HG02973 (cell line): ENCODE results near the gene FGF3.

ENCODE experiments used
- ATAC-seq: cut with Tn5 transposase; IDR thresholded peaks from one replicate; pipeline ENCODE4 v1.9.1; 2021; ENCODE audit warnings: moderate library complexity; ENCODE audit not compliant: unreplicated experiment

Gene FGF3

GRCh38 chr11:69844396-69844795, 25.2 kb upstream of the FGF3 start:
- ATAC-seq: no peak

GRCh38 chr11:69843529-69843921, 24.3 kb upstream of the FGF3 start:
- ATAC-seq: no peak

- ATAC-seq: no peak
Measured at GRCh38 chr11:69842746-69843528, 23.7 kb upstream of the FGF3 start.

DNA sequence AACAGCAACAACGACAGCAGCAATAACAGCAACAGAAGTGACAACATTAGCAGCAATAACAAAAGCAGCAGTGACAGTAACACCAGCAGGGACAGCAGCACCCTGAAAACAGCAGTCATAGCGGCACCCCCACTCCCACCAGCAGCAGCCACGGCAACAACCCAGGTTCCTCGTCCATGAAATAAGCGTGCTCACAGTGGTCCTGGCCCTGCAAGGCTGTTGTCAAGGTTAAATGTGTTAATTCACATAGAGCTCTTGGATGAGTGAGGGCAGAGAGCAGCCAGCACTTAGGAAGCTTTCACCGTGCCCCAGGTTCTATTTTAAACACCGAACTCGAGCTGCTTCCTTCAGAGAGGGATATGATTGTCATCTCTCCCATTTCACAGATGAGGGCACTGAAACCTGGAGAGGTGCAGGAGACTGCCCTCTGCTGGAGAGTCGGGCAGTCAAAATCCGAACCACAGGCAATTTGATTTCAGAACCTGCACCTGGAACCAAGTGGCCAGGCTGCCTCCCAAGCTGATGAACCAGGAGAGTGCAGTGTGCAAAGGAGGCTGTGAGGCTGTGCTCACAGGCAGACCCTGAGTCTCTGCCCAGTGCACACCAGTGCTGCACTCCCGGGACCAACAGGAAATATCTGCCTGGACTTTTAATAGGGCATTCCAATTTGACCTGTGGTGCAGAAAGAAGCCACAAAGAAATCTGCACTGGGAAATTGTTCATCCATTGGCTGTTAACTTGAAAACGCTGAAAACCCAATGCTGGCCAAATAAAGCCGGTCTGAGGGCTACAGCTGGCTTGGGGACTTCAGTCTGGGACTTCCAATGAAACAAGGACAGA, 22.9 kb upstream of the FGF3 start:
- no peak for ATAC-seq

- no peak for ATAC-seq
Measured at GRCh38 chr11:69841170-69841858, 22.1 kb upstream of the FGF3 start.

DNA sequence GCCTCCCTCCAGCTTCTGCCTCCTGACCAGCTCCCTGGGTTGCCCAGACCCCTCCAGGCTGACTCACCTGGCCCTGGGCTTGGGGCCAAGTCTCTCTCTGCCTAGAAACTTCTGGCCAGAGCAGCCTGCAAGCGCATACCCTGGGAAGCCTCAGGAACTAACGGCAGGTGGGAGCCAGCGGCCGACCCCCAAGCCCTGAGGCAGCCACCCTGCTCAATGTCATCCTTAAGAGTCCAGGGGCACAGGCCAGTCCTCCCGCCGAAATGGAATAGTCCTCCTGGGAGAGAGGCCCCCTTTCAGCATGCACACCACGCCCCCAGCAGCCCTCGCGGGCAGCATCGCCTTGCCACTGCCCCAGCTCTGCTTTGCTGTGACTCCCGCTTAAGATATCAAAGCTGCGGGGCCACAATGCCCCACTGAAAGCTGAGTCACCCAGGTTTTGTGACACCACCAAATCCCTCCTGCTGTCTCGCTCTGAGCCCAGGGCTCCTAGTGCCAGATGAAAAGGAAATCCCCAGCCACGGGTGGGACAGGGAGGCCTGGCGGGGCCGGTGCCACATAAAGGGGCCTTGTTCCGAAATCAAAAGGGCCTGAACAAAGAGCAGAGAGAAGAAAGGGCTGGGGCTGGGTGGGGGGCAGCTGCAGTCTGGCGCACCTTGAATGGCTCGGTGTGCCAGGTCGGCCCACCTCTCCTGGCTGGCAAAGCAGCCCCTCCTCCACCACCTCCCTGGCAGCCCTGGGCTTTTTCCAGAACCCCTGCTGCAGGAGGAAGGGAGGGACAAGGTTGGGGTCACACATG, 21.4 kb upstream of the FGF3 start:
- ATAC-seq: no peak

DNA sequence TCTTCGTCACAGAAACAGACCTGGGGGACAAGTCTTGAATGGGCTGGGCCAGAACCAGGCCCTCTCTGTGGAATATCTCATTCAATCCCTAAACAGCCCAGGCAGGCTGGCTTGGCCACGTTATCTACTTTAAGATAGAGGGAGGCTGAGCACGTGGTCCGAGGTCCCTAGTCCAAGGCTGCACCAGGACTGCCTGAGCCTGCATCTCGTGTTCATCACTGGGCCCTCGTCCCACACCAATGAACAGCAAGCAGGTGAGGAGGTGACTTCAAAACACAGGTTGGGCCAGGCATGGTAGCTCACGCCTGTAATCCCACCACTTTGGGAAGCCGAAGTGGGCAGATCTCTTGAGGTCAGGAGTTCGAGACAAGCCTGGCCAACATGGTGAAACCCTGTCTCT, 20.3 kb upstream of the FGF3 start:
- no peak for ATAC-seq

DNA sequence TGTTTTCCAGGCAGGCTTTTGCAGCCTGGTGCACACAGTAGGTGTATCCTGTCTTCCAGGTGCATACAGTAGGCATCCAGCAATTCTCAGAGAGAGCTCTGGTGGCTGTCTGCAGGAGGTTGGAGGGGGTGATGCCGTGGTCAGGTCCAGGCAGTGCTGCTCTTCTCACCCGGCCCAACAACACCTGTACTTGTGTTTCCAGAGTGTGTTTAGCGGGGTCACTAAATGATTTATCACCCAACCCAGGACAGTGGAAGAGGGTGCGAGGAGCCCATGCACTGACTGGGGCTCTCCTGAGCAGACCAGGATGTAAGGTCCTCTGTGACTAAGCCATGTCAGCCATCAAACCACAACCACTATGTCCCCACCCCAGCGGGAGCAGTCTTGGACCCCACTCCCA, 18.6 kb upstream of the FGF3 start:
- no peak for ATAC-seq

DNA sequence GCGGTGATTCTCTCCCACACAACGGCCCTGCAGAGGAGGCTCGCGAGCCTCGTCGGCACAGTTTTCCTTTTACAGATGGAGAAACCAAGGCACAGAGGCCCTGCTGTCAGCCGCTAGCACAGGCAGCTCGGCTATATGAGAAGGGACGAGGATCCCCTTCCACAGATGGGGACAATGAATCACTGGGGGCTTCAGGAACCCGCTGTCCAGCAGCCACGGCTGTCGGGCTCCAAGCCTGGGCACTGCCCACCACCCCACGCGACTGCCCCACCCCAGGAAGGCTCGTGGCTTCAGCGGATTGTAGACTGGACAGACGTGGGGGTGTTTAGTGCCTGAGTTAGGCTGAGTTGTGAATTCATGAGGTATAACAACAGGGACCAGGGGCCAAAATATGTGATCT, 17.2 kb upstream of the FGF3 start:
- ATAC-seq: no peak

DNA sequence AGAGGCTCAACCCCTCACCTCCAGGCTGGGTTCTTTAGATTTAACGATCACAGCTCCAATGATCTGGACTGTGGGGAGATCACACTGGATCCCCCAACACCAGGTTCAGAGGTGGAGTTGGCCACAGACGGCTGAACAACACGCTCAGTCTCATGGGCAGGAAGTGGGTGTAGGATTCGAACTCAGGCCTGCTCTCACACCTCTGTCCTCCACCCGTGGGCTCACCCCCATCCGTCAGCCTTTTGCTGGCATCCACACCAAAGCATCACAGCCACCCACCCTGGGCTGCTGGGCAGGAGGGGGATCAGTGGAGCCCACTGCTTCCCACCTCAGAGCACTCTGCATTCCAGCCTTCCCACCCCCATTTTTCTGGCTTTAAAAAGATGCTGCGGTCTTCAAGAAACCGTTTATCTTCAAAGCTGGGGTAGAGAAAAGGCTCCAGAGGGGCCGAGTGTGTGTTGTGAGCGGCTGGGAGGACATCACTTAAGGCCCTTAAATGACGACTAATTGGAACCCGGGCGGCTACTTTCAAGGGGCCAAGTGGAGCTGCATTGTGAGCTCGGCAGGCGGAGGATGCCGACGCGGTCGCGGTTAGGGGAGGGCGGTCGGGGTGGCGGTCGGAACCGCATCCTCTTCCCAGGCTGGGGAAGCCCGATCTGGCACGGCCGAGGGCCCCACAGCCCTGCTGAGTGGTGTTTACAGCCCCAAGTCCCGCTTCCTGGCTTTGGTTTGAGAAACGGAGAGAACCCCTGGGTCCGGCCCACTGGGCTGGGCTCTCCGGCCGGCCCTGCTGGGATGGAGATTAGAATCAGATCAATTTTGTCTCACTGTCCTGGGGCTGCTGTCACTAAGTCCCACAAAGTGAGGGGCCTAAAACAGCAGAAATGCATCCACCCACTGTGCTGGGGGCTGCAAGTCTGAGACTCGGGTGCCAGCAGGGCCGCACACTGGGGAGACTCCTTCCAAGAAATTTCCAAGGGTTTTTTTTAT, 15.9 kb upstream of the FGF3 start:
- ATAC-seq: no peak

DNA sequence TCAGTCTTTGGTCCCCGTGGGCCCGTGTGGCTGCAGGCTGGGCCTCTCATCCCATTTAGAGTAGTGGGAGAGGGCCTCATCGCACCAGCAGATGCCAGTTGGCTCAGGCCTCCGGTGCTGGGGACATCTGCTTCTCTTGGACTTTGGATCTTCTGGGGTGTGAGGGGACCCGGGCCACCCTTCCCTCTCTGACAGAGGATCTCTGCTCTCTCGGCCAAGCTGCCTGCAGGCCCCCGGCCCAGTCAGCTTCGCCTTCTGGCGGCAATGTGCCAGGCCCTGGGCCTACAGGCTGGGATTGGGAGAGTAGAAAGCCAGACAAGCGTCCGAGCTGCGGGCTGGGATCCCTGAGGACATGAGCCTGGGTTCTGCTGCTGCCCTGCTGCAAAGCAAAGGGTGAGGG, 15.0 kb upstream of the FGF3 start:
- ATAC-seq: no peak

GRCh38 chr11:69832561-69833413, 13.6 kb upstream of the FGF3 start:
- no peak for ATAC-seq

- no peak for ATAC-seq
Measured at GRCh38 chr11:69831985-69832384, 12.8 kb upstream of the FGF3 start.

DNA sequence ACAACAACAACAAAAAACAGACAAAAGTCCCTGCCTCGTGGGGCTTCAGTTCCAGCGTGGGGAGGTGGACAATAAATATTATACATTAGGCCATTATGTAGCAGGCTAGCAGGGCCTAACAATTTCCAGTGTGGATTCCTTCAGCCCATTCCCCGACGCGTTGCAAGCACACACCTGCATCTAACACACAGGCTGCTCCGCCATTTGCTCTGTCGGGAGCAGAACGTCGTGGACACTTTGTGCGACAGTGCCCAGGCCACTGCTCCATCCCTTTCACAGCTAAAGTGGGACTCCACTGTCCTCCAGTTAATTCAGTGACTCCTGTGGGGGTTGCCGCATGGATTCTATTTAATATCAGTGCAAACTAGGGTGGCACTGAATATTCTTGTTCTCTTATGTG, 10.9 kb upstream of the FGF3 start:
- no peak for ATAC-seq

DNA sequence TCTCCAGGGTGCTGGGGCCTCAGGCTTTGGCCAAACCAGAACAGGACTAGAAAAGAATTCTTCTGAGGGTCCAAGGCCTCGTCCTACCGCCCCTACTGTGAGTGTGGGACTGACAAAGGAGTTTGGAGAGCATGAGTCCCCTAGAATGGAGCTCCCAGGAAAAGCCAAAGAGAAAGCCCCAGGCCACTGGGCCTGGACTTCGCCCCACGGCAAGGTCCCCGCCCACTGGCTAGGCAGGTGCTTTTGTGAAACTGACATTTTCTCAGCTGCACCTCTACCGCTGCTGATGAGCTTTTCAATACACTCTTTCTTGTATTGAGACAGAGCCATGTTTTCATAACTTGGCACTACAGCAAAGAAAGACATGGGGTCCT, 9.7 kb upstream of the FGF3 start:
- no peak for ATAC-seq

- ATAC-seq: no peak
Measured at GRCh38 chr11:69828276-69828970, 9.2 kb upstream of the FGF3 start.

GRCh38 chr11:69826773-69827172, 7.6 kb upstream of the FGF3 start:
- ATAC-seq: no peak

DNA sequence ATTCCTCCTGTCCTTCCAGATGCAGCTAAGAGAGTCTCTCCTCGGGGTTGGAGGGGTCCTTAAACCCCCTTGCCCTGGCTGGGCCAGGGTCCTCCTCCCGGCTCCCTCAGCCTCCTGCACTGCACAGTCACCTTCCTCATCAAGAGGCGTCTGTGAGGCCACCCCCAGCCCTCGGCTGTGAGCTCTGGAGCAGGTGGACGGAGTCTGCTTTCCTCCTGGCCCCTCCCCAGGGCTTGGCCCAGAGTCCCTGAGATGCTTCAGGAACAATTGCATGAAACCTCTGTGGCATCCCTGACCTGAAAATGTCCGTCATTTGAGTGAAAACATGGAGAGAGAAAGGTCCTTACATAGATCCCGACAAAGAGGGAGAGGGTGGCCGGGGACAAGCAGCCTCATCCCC, 6.7 kb upstream of the FGF3 start:
- no peak for ATAC-seq
